ENCODE measurements around the gene MGLL. TPM values are rescaled to one million over a fixed set of nuclear protein-coding genes. Genes with fewer than 3 reads are reported as not detected.

The MGLL gene
- total RNA-seq, 1 experiment from 2014 or later = 6.8 TPM

GRCh38 chr3:127858937-127859336, 36.6 kb upstream of the MGLL start:
- DNase-seq (ENCODE audit: low read depth, low spot score) = no peak

DNA sequence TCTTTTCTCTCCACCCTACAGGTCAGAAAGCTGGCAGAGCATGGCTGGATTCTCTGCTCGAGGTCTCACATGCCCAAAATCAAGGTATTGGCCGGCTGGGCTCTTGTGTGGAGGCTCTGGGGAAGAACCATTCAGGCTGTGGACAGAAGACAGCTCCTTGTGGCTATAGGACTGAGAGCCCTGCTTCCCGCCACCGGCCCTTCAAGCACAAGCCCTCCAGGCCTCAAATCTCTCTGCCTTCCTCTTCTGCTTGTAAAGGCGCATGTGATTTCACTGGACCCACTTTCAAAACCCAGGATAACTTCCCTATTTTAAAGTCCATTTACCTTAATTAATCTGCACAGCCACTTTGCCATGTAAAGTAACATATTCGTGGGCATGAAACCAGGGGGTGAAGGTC, 36.2 kb upstream of the MGLL start:
- H3K4me2 ChIP-seq (ENCODE audit: low read length) = no peak overlapping the region
- no TSS peak for BruUV-seq (replicated peaks)
- RAD21 ChIA-PET (ENCODE audit: low non-redundant PET in 1 of 2, low total read pairs in 2 of 2, uncharacterized antibody in 2 of 2, unreplicated experiment in 2 of 2) = no interaction called here
- H3K9ac ChIP-seq (ENCODE audit: low read length) = no peak overlapping the region
- no peak overlapping the region for H3K4me3 ChIP-seq (replicated peaks in 1 of 2; ENCODE audit: low read depth in 1 of 2, low read length in 2 of 2)
- H3K27me3 ChIP-seq (ENCODE audit: insufficient read depth, low read length) = no peaks in the 10 kb centered on the region
- H3K9me3 ChIP-seq (ENCODE audit: control insufficient read depth in 1 of 2, insufficient read depth in 1 of 2, low read depth in 1 of 2, low read length in 2 of 2) = no peaks in the 10 kb centered on the region
- no peak for TF ChIP-seq EZH2 (IDR thresholded peaks at IDR 0.05)
- no peak for TF ChIP-seq SIN3A (IDR thresholded peaks at IDR 0.05; ENCODE audit: low read depth)
- TF ChIP-seq FOSL1 (IDR thresholded peaks at IDR 0.05; ENCODE audit: low read depth) = no peak
- no peak overlapping the region for H3K27ac ChIP-seq (ENCODE audit: low read depth, low read length)
- POLR2A ChIA-PET = no interaction called here
- intact Hi-C loops (cut with micrococcal nuclease) = no loop called here
- H3K36me3 ChIP-seq (ENCODE audit: control insufficient read depth in 1 of 2, insufficient read depth in 2 of 2, low read length in 2 of 2) = no peaks in the 10 kb centered on the region
- H3K79me2 ChIP-seq (ENCODE audit: insufficient read depth, low read length) = no peaks in the 10 kb centered on the region
- no peaks in the 10 kb centered on the region for H3K9me2 ChIP-seq (ENCODE audit: insufficient read depth)
- ATAC-seq (no peak), DNase-seq (ENCODE audit: low read depth, low spot score) (no peak)
- CTCF ChIA-PET = no interaction called here
- H2AFZ ChIP-seq (ENCODE audit: low read depth, low read length, poor library complexity, severe bottlenecking) = no peak overlapping the region
- no peaks in the 10 kb centered on the region for H3K4me1 ChIP-seq (ENCODE audit: control insufficient read depth in 1 of 2, insufficient read depth in 2 of 2, low read length in 2 of 2)
- no peaks in the 10 kb centered on the region for H4K20me1 ChIP-seq (ENCODE audit: insufficient read depth)

More at GRCh38 chr3:127858937-127859336, 36.6 kb upstream of the MGLL start:
- H3K4me2 ChIP-seq (ENCODE audit: low read length) = no peak overlapping the region
- CTCF ChIA-PET = no interaction called here
- H3K27me3 ChIP-seq (ENCODE audit: insufficient read depth, low read length) = no peaks in the 10 kb centered on the region
- BruUV-seq (replicated peaks) = no TSS peak
- POLR2A ChIA-PET = no interaction called here
- H3K27ac ChIP-seq (ENCODE audit: low read depth, low read length) = no peak overlapping the region
- no peak overlapping the region for H3K4me3 ChIP-seq (replicated peaks in 1 of 2; ENCODE audit: low read depth in 1 of 2, low read length in 2 of 2)
- RAD21 ChIA-PET (ENCODE audit: low non-redundant PET in 1 of 2, low total read pairs in 2 of 2, uncharacterized antibody in 2 of 2, unreplicated experiment in 2 of 2) = no interaction called here
- H4K20me1 ChIP-seq (ENCODE audit: insufficient read depth) = no peaks in the 10 kb centered on the region
- H3K9ac ChIP-seq (ENCODE audit: low read length) = no peak overlapping the region
- intact Hi-C loops (cut with micrococcal nuclease) = no loop called here
- H3K4me1 ChIP-seq (ENCODE audit: control insufficient read depth in 1 of 2, insufficient read depth in 2 of 2, low read length in 2 of 2) = no peaks in the 10 kb centered on the region
- no peaks in the 10 kb centered on the region for H3K9me2 ChIP-seq (ENCODE audit: insufficient read depth)
- no peak overlapping the region for H2AFZ ChIP-seq (ENCODE audit: low read depth, low read length, poor library complexity, severe bottlenecking)
- ATAC-seq = no peak
- H3K36me3 ChIP-seq (ENCODE audit: control insufficient read depth in 1 of 2, insufficient read depth in 2 of 2, low read length in 2 of 2) = no peaks in the 10 kb centered on the region
- no peaks in the 10 kb centered on the region for H3K79me2 ChIP-seq (ENCODE audit: insufficient read depth, low read length)
- no peaks in the 10 kb centered on the region for H3K9me3 ChIP-seq (ENCODE audit: control insufficient read depth in 1 of 2, insufficient read depth in 1 of 2, low read depth in 1 of 2, low read length in 2 of 2)
- no peak for TF ChIP-seq FOSL1 (IDR thresholded peaks at IDR 0.05; ENCODE audit: low read depth)

GRCh38 chr3:127857333-127857732, 35.0 kb upstream of the MGLL start:
- RAD21 ChIA-PET (ENCODE audit: low non-redundant PET in 1 of 2, low total read pairs in 2 of 2, uncharacterized antibody in 2 of 2, unreplicated experiment in 2 of 2) = no interaction called here
- H3K27me3 ChIP-seq (ENCODE audit: insufficient read depth, low read length) = no peaks in the 10 kb centered on the region
- CTCF ChIA-PET = no interaction called here
- no peaks in the 10 kb centered on the region for H3K36me3 ChIP-seq (ENCODE audit: control insufficient read depth in 1 of 2, insufficient read depth in 2 of 2, low read length in 2 of 2)
- H2AFZ ChIP-seq (ENCODE audit: low read depth, low read length, poor library complexity, severe bottlenecking) = no peak overlapping the region
- no peak overlapping the region for H3K4me2 ChIP-seq (ENCODE audit: low read length)
- H3K4me1 ChIP-seq (ENCODE audit: control insufficient read depth in 1 of 2, insufficient read depth in 2 of 2, low read length in 2 of 2) = no peaks in the 10 kb centered on the region
- BruUV-seq (replicated peaks) = no TSS peak
- no peaks in the 10 kb centered on the region for H4K20me1 ChIP-seq (ENCODE audit: insufficient read depth)
- no peak overlapping the region for H3K9ac ChIP-seq (ENCODE audit: low read length)
- DNase-seq (ENCODE audit: low read depth, low spot score) (no peak), ATAC-seq (peak; percentile 47; the same call in 1 of the 2 replicates)
- POLR2A ChIA-PET = no interaction called here
- intact Hi-C loops (cut with micrococcal nuclease) = no loop called here
- H3K9me2 ChIP-seq (ENCODE audit: insufficient read depth) = no peaks in the 10 kb centered on the region
- no peak for TF ChIP-seq TCF7L2 (IDR thresholded peaks at IDR 0.05; ENCODE audit: borderline replicate concordance, extremely low read depth, insufficient read depth, insufficient read length)
- TF ChIP-seq ZFX (IDR thresholded peaks at IDR 0.05) = 0 out of 2 replicates have a peak, but pooled peaks have one; percentile 7
- TF ChIP-seq POLR2A (IDR thresholded peaks at IDR 0.05; ENCODE audit: borderline replicate concordance, extremely low read depth, insufficient read depth, insufficient read length) = no peak
- TF ChIP-seq, protein P1, sequence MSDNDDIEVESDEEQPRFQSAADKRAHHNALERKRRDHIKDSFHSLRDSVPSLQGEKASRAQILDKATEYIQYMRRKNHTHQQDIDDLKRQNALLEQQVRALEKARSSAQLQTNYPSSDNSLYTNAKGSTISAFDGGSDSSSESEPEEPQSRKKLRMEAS (IDR thresholded peaks at IDR 0.05) = peak; percentile 43; the same call in 1 of the 2 replicates
- TF ChIP-seq, protein P2, sequence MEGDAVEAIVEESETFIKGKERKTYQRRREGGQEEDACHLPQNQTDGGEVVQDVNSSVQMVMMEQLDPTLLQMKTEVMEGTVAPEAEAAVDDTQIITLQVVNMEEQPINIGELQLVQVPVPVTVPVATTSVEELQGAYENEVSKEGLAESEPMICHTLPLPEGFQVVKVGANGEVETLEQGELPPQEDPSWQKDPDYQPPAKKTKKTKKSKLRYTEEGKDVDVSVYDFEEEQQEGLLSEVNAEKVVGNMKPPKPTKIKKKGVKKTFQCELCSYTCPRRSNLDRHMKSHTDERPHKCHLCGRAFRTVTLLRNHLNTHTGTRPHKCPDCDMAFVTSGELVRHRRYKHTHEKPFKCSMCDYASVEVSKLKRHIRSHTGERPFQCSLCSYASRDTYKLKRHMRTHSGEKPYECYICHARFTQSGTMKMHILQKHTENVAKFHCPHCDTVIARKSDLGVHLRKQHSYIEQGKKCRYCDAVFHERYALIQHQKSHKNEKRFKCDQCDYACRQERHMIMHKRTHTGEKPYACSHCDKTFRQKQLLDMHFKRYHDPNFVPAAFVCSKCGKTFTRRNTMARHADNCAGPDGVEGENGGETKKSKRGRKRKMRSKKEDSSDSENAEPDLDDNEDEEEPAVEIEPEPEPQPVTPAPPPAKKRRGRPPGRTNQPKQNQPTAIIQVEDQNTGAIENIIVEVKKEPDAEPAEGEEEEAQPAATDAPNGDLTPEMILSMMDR (IDR thresholded peaks at IDR 0.05 in 2 of 3, conservative IDR thresholded peaks at IDR 0.05 in 1 of 3; ENCODE audit: borderline replicate concordance in 1 of 3, insufficient read depth in 1 of 3, low read depth in 2 of 3, low read length in 2 of 3) = peak in 2 of 3 experiments; percentile 2 to 26; a peak in 3 of 6 replicates
- TF ChIP-seq RAD21 (IDR thresholded peaks at IDR 0.05; ENCODE audit: low read depth) = peak; percentile 45
- no peak for TF ChIP-seq CBX3 (IDR thresholded peaks at IDR 0.05; ENCODE audit: low read depth)
- no peak overlapping the region for H3K27ac ChIP-seq (ENCODE audit: low read depth, low read length)
- no peak overlapping the region for H3K4me3 ChIP-seq (replicated peaks in 1 of 2; ENCODE audit: low read depth in 1 of 2, low read length in 2 of 2)
- no peaks in the 10 kb centered on the region for H3K79me2 ChIP-seq (ENCODE audit: insufficient read depth, low read length)
- no peaks in the 10 kb centered on the region for H3K9me3 ChIP-seq (ENCODE audit: control insufficient read depth in 1 of 2, insufficient read depth in 1 of 2, low read depth in 1 of 2, low read length in 2 of 2)
